ENCODE measurements around the gene RNU6-8.

RNU6-8 gene

DNA sequence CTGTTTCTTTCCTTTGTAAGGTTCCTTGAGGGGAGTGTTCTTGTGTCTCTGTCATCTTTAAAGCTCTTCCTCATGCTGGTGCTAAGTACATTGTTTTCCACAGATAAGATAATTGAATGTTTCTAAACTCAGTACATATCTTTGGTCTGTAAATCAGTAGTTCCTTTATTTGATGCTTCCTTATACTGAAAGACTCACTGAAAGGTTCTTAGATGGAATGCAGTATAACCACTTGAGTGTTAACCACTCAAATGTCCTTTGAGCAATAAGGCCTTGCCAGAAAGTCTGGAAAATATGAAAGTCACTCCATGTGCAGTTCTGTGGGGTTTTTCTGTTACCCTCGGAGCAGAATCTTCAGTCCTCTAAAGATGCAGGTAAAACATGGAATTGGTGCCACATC is 23.0 kb upstream of the RNU6-8 start:
- Histone ChIP-seq H3K9ac (ENCODE audit: low read length) (no peak overlapping the region), H3K4me3 (ENCODE audit: low read depth, low read length, poor library complexity, severe bottlenecking) (no peak overlapping the region), H4K20me1 (ENCODE audit: insufficient read depth, low read length) (no peaks in the 10 kb centered on the region), H3K4me1 (ENCODE audit: insufficient read depth, low read length, severe bottlenecking) (no peaks in the 10 kb centered on the region), H3K4me2 (ENCODE audit: low read length) (no peak overlapping the region), H2AFZ (ENCODE audit: low read length) (no peak overlapping the region), H3K27ac (ENCODE audit: low read depth, low read length, poor library complexity, severe bottlenecking) (no peak overlapping the region), H3K9me2 (ENCODE audit: low read depth, low read length) (no peaks in the 10 kb centered on the region), H3K9me3 (ENCODE audit: low read length) (no peaks in the 10 kb centered on the region), H3K27me3 (ENCODE audit: insufficient read depth, low read length) (no peaks in the 10 kb centered on the region), H3F3A (ENCODE audit: insufficient read depth, low read length) (no peaks in the 10 kb centered on the region), H3K36me3 (ENCODE audit: insufficient read depth, low read length) (no peaks in the 10 kb centered on the region), H3K79me2 (ENCODE audit: insufficient read depth, low read length) (no peaks in the 10 kb centered on the region)
- TF ChIP-seq EZH2 (IDR thresholded peaks at IDR 0.05; ENCODE audit: borderline replicate concordance, low read length), result no peak
- TF ChIP-seq, protein P1, sequence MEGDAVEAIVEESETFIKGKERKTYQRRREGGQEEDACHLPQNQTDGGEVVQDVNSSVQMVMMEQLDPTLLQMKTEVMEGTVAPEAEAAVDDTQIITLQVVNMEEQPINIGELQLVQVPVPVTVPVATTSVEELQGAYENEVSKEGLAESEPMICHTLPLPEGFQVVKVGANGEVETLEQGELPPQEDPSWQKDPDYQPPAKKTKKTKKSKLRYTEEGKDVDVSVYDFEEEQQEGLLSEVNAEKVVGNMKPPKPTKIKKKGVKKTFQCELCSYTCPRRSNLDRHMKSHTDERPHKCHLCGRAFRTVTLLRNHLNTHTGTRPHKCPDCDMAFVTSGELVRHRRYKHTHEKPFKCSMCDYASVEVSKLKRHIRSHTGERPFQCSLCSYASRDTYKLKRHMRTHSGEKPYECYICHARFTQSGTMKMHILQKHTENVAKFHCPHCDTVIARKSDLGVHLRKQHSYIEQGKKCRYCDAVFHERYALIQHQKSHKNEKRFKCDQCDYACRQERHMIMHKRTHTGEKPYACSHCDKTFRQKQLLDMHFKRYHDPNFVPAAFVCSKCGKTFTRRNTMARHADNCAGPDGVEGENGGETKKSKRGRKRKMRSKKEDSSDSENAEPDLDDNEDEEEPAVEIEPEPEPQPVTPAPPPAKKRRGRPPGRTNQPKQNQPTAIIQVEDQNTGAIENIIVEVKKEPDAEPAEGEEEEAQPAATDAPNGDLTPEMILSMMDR (IDR thresholded peaks at IDR 0.05; ENCODE audit: low read length), result no peak

DNA sequence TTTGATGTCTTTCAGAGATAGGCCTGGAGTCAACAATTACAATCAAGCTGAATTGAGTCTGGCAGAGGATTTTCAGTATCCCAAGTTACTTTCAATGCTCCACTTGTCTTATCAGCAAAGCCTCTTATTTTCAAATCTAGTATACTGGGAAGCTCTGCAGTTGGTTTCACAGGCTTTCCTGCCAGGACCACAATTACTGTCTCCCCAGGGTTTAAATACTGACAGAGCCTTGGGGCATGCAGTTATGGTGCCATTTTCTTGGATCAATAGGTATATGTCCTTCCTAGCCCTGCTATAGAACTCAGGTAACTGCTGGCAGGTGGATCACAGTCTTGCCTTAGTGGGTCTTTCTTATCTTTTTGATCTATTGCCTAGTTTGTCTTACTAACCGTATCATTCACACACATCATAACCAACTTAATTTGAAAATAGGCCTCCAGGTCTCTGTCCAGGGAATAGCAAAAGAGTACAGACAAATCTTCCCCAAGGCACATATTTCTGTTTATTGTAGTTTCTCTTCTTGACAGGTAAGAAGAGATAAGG is 22.4 kb upstream of the RNU6-8 start:
- H3K27ac ChIP-seq (ENCODE audit: low read depth, low read length, poor library complexity, severe bottlenecking), result no peak overlapping the region

DNA sequence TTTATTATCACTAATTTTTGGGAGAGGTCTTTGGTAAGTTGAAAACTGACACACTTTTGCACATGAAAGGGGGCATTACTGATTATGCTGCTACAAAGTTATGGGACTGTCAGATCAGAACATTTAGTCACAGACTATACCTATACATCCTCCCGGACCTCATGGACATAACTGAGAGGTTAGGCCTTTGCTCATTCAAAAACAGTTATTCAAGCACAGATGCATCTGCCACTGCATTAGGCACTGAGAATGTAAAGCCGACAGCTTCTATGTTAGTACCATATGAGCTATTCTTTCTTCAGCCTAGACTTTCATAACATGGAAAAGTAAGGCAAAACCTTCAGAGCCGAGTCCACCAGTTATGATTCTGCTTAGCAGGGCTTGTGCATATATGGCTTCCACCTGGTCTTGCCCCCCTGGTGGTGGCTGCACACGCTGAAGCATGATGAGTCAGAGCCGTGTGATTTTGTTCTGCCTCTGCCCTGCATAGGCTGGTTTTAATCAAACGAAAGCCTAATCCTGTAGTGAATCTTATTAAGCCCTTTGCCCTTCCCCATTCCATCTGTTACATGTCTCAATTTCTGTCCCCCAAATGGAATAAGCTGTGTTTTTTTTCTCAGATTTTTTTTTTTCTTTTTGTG is 21.8 kb upstream of the RNU6-8 start:
- Histone ChIP-seq H3K27me3 (ENCODE audit: insufficient read depth, low read length) (no peaks in the 10 kb centered on the region), H3K4me1 (ENCODE audit: insufficient read depth, low read length, severe bottlenecking) (no peaks in the 10 kb centered on the region), H2AFZ (ENCODE audit: low read length) (no peak overlapping the region), H3K79me2 (ENCODE audit: insufficient read depth, low read length) (no peaks in the 10 kb centered on the region), H3K36me3 (ENCODE audit: insufficient read depth, low read length) (no peaks in the 10 kb centered on the region), H3K4me3 (ENCODE audit: low read depth, low read length, poor library complexity, severe bottlenecking) (no peak overlapping the region), H3K9ac (ENCODE audit: low read length) (no peak overlapping the region), H3K9me3 (ENCODE audit: low read length) (no peaks in the 10 kb centered on the region), H3K4me2 (ENCODE audit: low read length) (no peak overlapping the region), H3F3A (ENCODE audit: insufficient read depth, low read length) (no peaks in the 10 kb centered on the region), H3K9me2 (ENCODE audit: low read depth, low read length) (no peaks in the 10 kb centered on the region), H4K20me1 (ENCODE audit: insufficient read depth, low read length) (no peaks in the 10 kb centered on the region), H3K27ac (ENCODE audit: low read depth, low read length, poor library complexity, severe bottlenecking) (no peak overlapping the region)
- no peak for TF ChIP-seq EZH2 (IDR thresholded peaks at IDR 0.05; ENCODE audit: borderline replicate concordance, low read length)
- TF ChIP-seq, protein P1 (IDR thresholded peaks at IDR 0.05; ENCODE audit: low read length), result peak; percentile 35; the same call in 1 of the 2 replicates

More for the DNA sequence above, 22.4 kb upstream of the RNU6-8 start:
- no peaks in the 10 kb centered on the region for H3K4me1 ChIP-seq (ENCODE audit: insufficient read depth, low read length, severe bottlenecking)
- no peaks in the 10 kb centered on the region for H3K9me3 ChIP-seq (ENCODE audit: low read length)
- H3F3A ChIP-seq (ENCODE audit: insufficient read depth, low read length), result no peaks in the 10 kb centered on the region
- no peaks in the 10 kb centered on the region for H3K79me2 ChIP-seq (ENCODE audit: insufficient read depth, low read length)
- no peaks in the 10 kb centered on the region for H4K20me1 ChIP-seq (ENCODE audit: insufficient read depth, low read length)
- no peaks in the 10 kb centered on the region for H3K36me3 ChIP-seq (ENCODE audit: insufficient read depth, low read length)
- no peak for TF ChIP-seq EZH2 (IDR thresholded peaks at IDR 0.05; ENCODE audit: borderline replicate concordance, low read length)
- TF ChIP-seq, protein P1 (IDR thresholded peaks at IDR 0.05; ENCODE audit: low read length), result no peak
- no peak overlapping the region for H3K4me3 ChIP-seq (ENCODE audit: low read depth, low read length, poor library complexity, severe bottlenecking)
- no peaks in the 10 kb centered on the region for H3K9me2 ChIP-seq (ENCODE audit: low read depth, low read length)
- no peak overlapping the region for H2AFZ ChIP-seq (ENCODE audit: low read length)
- H3K27me3 ChIP-seq (ENCODE audit: insufficient read depth, low read length), result no peaks in the 10 kb centered on the region
- no peak overlapping the region for H3K9ac ChIP-seq (ENCODE audit: low read length)
- no peak overlapping the region for H3K4me2 ChIP-seq (ENCODE audit: low read length)

All from OCI-LY1 (cell line).